HG03280 (cell line): Measurements from ENCODE around the gene KIF5C.
A peak's percentile ranks its signal among the peaks of the same experiment; 100 is the strongest.

Experiments
- ATAC-seq: cut with Tn5 transposase; IDR thresholded peaks from one replicate; pipeline ENCODE4 v1.9.1; 2021; ENCODE audit warnings: mild to moderate bottlenecking, moderate library complexity; ENCODE audit not compliant: unreplicated experiment

The KIF5C gene

GRCh38 chr2:149009576-149010461, 134.8 kb downstream of the KIF5C start:
- no peak for ATAC-seq

- ATAC-seq: no peak
Observed at GRCh38 chr2:149012545-149012944, 137.5 kb downstream of the KIF5C start.

- no peak for ATAC-seq
Observed at GRCh38 chr2:149015501-149015900, 140.5 kb downstream of the KIF5C start.

GRCh38 chr2:149015926-149016563, 141.0 kb downstream of the KIF5C start:
- ATAC-seq: no peak

- ATAC-seq: peak; percentile 31
Observed at GRCh38 chr2:149017116-149017985, 142.3 kb downstream of the KIF5C start.

- no peak for ATAC-seq
Observed at GRCh38 chr2:149018981-149019380, 144.0 kb downstream of the KIF5C start.

- no peak for ATAC-seq
Observed at GRCh38 chr2:149019768-149020167, 144.7 kb downstream of the KIF5C start.

GRCh38 chr2:149020432-149020851, 145.4 kb downstream of the KIF5C start:
- ATAC-seq: peak; percentile 21

GRCh38 chr2:149021271-149021719, 146.3 kb downstream of the KIF5C start:
- peak; percentile 53 for ATAC-seq

- ATAC-seq: peak; percentile 77
Observed at GRCh38 chr2:149021761-149022160, 146.7 kb downstream of the KIF5C start.

GRCh38 chr2:149023091-149023490, 148.1 kb downstream of the KIF5C start:
- ATAC-seq: no peak

- no peak for ATAC-seq
Observed at GRCh38 chr2:149027590-149028250, 152.7 kb downstream of the KIF5C start.

GRCh38 chr2:149028377-149028776, 153.3 kb downstream of the KIF5C start:
- no peak for ATAC-seq

GRCh38 chr2:149028891-149029290, 153.9 kb downstream of the KIF5C start:
- ATAC-seq: no peak

GRCh38 chr2:149029307-149029965, 154.4 kb downstream of the KIF5C start:
- ATAC-seq: no peak

- no peak for ATAC-seq
Observed at GRCh38 chr2:149031396-149031795, 156.4 kb downstream of the KIF5C start.

- no peak for ATAC-seq
Observed at GRCh38 chr2:149033716-149034115, 158.7 kb downstream of the KIF5C start.

- no peak for ATAC-seq
Observed at GRCh38 chr2:149034406-149034805, 159.4 kb downstream of the KIF5C start.

GRCh38 chr2:149036507-149037293, 161.7 kb downstream of the KIF5C start:
- ATAC-seq: no peak
